ENCODE data around the gene ALK.

GRCh38 chr2:29463181-29463900 lies 458.0 kb downstream of the ALK start:
- TF ChIP-seq CTCF (IDR thresholded peaks at IDR 0.05; ENCODE audit: low read length) = no peak
- TF ChIP-seq EZH2 (IDR thresholded peaks at IDR 0.05; ENCODE audit: borderline replicate concordance, low read length) = no peak
